HepG2 (cell line): Measurements from ENCODE around the gene INAFM1. TPM values are rescaled to one million over a fixed set of nuclear protein-coding genes. Genes with fewer than 3 reads are reported as not detected.

Experiments
- AHR ChIP-seq: IDR thresholded peaks from 2 replicates; pipeline ENCODE4 v1.6.1; 2018; ENCODE audit warnings: missing genetic modification reagents, missing compliant biosample characterization
- AKAP8 ChIP-seq: sonication (generic); formaldehyde crosslinking; IDR thresholded peaks from 2 replicates; pipeline ENCODE4 v1.5.1; 2020; ENCODE audit warnings: mild to moderate bottlenecking, missing genetic modification reagents
- ATRX ChIP-seq: sonication (generic); formaldehyde crosslinking; IDR thresholded peaks from 2 replicates; pipeline ENCODE4 v1.4.0; 2020; ENCODE audit warnings: missing genetic modification reagents, borderline replicate concordance
- HMG20A ChIP-seq: IDR thresholded peaks from 2 replicates; pipeline ENCODE4 v1.6.1; 2016; ENCODE audit warnings: borderline replicate concordance
- HOXA5 ChIP-seq: sonication (generic); formaldehyde crosslinking; IDR thresholded peaks from 2 replicates; pipeline ENCODE4 v1.4.0; 2020; ENCODE audit warnings: missing genetic modification reagents
- NR2F6 ChIP-seq, 2 experiments: IDR thresholded peaks; 2 replicates each; pipeline ENCODE4 v1.6.1; 2016; ENCODE audit warnings: antibody characterized with exemption in 1 of 2, mild to moderate bottlenecking in 1 of 2
- RBFOX2 ChIP-seq: fragments of 200-400 bp; formaldehyde crosslinking; IDR thresholded peaks from 2 replicates; pipeline ENCODE4 v1.6.1; 2017; ENCODE audit warnings: low read depth, mild to moderate bottlenecking, low read length
- SMAD9 ChIP-seq: sonication (generic); formaldehyde crosslinking; IDR thresholded peaks from 2 replicates; pipeline ENCODE4 v1.5.1; 2020; ENCODE audit warnings: mild to moderate bottlenecking, missing genetic modification reagents
- TCF12 ChIP-seq, 2 experiments: fragments of 450-650 bp in 1 of 2; sonication (generic) in 1 of 2; formaldehyde crosslinking in 1 of 2; IDR thresholded peaks; 2 replicates each; pipeline versions ENCODE4 v1.6.1 to v1.8.0; 2017 to 2022; ENCODE audit warnings: antibody characterized with exemption in 1 of 2, mild to moderate bottlenecking in 1 of 2, missing genetic modification reagents in 1 of 2, moderate library complexity in 1 of 2
- YEATS2 ChIP-seq: sonication (generic); formaldehyde crosslinking; IDR thresholded peaks from 2 replicates; pipeline ENCODE4 v1.4.0; 2020; ENCODE audit warnings: missing genetic modification reagents, borderline replicate concordance
- ZEB1 ChIP-seq: IDR thresholded peaks from 2 replicates; pipeline ENCODE4 v1.6.1; 2012; ENCODE audit warnings: mild to moderate bottlenecking, low read depth, inconsistent platforms; ENCODE audit not compliant: insufficient replicate concordance
- ZKSCAN1 ChIP-seq: fragments of 150-350 bp; IDR thresholded peaks from 2 replicates; pipeline ENCODE4 v1.6.1; 2014; ENCODE audit warnings: low read length
- polyA plus RNA-seq, 8 experiments: library from polyadenylated mRNA; depleted of rRNA in 3 of 8; stranded (reverse) in 7 of 8; unstranded in 1 of 8; fragments of >200 nt; fragmentation: Illumina TruSeq in 4 of 8; extraction: Trizol in 4 of 8; gene quantifications; 2 replicates each; pipeline versions ENCODE4 v1.2.1 to v1.2.3, GENCODE V29; 2011 to 2016; ENCODE audit warnings: low read depth in 4 of 8, missing spikeins in 1 of 8, mixed read lengths in 1 of 8; ENCODE audit not compliant: insufficient read depth in 1 of 8
- total RNA-seq, 5 experiments: library from RNA; depleted of rRNA; stranded (reverse); fragments of >200 nt; fragmentation: Illumina TruSeq; extraction: Trizol; gene quantifications; 2 replicates each; pipeline ENCODE4 v1.2.3, GENCODE V29; 2016; ENCODE audit warnings: low read depth in 1 of 5
- TF ChIP-seq, protein P1 (sequence below): sonication (generic); formaldehyde crosslinking; IDR thresholded peaks from 2 replicates; pipeline ENCODE4 v1.5.0; 2020; ENCODE audit warnings: missing genetic modification reagents, mild to moderate bottlenecking, borderline replicate concordance
- TF ChIP-seq, protein P2 (sequence below): sonication (generic); formaldehyde crosslinking; IDR thresholded peaks from 2 replicates; pipeline ENCODE4 v1.4.0; 2020; ENCODE audit warnings: missing genetic modification reagents
- TF ChIP-seq, protein P3 (sequence below): fragments of 450-650 bp; IDR thresholded peaks from 2 replicates; pipeline ENCODE4 v1.6.1; 2016
- TF ChIP-seq, protein P4 (sequence below): sonication (generic); formaldehyde crosslinking; IDR thresholded peaks from 2 replicates; pipeline ENCODE4 v1.4.0; 2020; ENCODE audit warnings: missing genetic modification reagents

Gene INAFM1
- total and polyA plus RNA-seq, 2 of the 13 experiments (the other 11 are each of a cell fraction or from before 2014, with no cell fraction given), result 0.88 to 1.9 TPM

DNA sequence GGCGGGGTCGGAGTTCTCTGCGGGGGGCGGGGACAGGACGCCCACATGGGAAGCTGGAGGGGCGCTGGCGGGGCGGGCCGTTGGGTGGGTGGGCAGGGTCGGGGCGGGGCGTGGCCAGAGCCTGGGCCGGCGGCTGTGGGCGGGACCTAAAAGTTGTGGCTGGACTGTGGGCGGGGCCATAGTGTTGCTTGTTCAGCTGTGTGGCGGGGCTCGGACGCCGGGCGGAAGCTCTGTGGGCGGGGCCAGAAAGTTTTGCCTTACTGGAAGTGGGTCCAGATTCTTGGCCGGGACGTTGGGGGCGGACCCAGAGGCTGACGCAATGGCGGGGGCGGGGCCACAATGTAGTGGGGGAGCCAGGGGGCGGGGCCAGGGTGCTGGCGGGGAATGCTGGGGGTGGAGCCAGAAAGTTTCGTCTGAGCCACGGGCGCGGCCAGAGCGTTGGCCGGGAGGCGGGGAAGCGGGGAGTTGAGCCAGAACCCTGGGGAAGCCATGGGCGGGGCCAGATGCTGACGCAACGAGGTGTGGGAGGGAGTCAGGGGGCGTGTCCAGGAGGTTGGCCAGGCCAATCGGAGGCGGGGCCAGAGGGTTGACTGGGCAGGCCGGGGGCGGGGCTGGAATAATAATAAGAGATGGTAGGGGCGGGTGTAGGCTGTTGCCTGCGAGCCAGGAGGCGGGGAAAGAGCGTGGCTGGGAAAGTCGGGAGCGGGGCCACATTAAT lies 17.8 kb upstream of the INAFM1 start (continued):
- TF ChIP-seq SMAD9 (CRISPR knock-in tag) (no peak), RBFOX2 (peak; percentile 46; the same call in 1 of the 2 replicates), AKAP8 (CRISPR knock-in tag) (no peak), ATRX (CRISPR knock-in tag) (no peak), AHR (no peak), NR2F6 (IDR thresholded peaks at IDR 0.05) (no peak), NR2F6 (CRISPR knock-in tag; IDR thresholded peaks at IDR 0.05) (no peak), HMG20A (CRISPR knock-in tag) (no peak), TCF12 (IDR thresholded peaks at IDR 0.05) (no peak), TCF12 (CRISPR knock-in tag; IDR thresholded peaks at IDR 0.05) (no peak), HOXA5 (CRISPR knock-in tag) (no peak), ZEB1 (no peak), YEATS2 (CRISPR knock-in tag) (peak; percentile 13; the same call in 1 of the 2 replicates), ZKSCAN1 (no peak)
- TF ChIP-seq, protein P1, sequence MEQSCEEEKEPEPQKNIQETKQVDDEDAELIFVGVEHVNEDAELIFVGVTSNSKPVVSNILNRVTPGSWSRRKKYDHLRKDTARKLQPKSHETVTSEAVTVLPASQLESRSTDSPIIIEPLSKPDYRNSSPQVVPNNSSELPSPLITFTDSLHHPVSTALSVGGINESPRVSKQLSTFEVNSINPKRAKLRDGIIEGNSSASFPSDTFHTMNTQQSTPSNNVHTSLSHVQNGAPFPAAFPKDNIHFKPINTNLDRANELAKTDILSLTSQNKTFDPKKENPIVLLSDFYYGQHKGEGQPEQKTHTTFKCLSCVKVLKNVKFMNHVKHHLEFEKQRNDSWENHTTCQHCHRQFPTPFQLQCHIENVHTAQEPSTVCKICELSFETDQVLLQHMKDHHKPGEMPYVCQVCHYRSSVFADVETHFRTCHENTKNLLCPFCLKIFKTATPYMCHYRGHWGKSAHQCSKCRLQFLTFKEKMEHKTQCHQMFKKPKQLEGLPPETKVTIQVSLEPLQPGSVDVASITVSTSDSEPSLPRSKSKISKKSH (CRISPR knock-in tag), result no peak
- TF ChIP-seq, protein P2, sequence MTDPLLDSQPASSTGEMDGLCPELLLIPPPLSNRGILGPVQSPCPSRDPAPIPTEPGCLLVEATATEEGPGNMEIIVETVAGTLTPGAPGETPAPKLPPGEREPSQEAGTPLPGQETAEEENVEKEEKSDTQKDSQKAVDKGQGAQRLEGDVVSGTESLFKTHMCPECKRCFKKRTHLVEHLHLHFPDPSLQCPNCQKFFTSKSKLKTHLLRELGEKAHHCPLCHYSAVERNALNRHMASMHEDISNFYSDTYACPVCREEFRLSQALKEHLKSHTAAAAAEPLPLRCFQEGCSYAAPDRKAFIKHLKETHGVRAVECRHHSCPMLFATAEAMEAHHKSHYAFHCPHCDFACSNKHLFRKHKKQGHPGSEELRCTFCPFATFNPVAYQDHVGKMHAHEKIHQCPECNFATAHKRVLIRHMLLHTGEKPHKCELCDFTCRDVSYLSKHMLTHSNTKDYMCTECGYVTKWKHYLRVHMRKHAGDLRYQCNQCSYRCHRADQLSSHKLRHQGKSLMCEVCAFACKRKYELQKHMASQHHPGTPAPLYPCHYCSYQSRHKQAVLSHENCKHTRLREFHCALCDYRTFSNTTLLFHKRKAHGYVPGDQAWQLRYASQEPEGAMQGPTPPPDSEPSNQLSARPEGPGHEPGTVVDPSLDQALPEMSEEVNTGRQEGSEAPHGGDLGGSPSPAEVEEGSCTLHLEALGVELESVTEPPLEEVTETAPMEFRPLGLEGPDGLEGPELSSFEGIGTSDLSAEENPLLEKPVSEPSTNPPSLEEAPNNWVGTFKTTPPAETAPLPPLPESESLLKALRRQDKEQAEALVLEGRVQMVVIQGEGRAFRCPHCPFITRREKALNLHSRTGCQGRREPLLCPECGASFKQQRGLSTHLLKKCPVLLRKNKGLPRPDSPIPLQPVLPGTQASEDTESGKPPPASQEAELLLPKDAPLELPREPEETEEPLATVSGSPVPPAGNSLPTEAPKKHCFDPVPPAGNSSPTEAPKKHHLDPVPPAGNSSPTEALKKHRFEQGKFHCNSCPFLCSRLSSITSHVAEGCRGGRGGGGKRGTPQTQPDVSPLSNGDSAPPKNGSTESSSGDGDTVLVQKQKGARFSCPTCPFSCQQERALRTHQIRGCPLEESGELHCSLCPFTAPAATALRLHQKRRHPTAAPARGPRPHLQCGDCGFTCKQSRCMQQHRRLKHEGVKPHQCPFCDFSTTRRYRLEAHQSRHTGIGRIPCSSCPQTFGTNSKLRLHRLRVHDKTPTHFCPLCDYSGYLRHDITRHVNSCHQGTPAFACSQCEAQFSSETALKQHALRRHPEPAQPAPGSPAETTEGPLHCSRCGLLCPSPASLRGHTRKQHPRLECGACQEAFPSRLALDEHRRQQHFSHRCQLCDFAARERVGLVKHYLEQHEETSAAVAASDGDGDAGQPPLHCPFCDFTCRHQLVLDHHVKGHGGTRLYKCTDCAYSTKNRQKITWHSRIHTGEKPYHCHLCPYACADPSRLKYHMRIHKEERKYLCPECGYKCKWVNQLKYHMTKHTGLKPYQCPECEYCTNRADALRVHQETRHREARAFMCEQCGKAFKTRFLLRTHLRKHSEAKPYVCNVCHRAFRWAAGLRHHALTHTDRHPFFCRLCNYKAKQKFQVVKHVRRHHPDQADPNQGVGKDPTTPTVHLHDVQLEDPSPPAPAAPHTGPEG (CRISPR knock-in tag), result no peak
- TF ChIP-seq, protein P3, sequence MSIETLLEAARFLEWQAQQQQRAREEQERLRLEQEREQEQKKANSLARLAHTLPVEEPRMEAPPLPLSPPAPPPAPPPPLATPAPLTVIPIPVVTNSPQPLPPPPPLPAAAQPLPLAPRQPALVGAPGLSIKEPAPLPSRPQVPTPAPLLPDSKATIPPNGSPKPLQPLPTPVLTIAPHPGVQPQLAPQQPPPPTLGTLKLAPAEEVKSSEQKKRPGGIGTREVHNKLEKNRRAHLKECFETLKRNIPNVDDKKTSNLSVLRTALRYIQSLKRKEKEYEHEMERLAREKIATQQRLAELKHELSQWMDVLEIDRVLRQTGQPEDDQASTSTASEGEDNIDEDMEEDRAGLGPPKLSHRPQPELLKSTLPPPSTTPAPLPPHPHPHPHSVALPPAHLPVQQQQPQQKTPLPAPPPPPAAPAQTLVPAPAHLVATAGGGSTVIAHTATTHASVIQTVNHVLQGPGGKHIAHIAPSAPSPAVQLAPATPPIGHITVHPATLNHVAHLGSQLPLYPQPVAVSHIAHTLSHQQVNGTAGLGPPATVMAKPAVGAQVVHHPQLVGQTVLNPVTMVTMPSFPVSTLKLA, result peak; percentile 26; the same call in 1 of the 2 replicates
- TF ChIP-seq, protein P4, sequence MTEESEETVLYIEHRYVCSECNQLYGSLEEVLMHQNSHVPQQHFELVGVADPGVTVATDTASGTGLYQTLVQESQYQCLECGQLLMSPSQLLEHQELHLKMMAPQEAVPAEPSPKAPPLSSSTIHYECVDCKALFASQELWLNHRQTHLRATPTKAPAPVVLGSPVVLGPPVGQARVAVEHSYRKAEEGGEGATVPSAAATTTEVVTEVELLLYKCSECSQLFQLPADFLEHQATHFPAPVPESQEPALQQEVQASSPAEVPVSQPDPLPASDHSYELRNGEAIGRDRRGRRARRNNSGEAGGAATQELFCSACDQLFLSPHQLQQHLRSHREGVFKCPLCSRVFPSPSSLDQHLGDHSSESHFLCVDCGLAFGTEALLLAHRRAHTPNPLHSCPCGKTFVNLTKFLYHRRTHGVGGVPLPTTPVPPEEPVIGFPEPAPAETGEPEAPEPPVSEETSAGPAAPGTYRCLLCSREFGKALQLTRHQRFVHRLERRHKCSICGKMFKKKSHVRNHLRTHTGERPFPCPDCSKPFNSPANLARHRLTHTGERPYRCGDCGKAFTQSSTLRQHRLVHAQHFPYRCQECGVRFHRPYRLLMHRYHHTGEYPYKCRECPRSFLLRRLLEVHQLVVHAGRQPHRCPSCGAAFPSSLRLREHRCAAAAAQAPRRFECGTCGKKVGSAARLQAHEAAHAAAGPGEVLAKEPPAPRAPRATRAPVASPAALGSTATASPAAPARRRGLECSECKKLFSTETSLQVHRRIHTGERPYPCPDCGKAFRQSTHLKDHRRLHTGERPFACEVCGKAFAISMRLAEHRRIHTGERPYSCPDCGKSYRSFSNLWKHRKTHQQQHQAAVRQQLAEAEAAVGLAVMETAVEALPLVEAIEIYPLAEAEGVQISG, result no peak
